GM23338 (cell line): ENCODE data around the gene DIO2.

Source experiments
- EZH2 ChIP-seq: fragments of 200-600 bp; sonication (generic); IDR thresholded peaks from one replicate; pipeline ENCODE4 v1.8.0; 2017; ENCODE audit warnings: antibody characterized with exemption, mild to moderate bottlenecking, low read depth; ENCODE audit not compliant: unreplicated experiment
- POLR2AphosphoS5 ChIP-seq: IDR thresholded peaks from 2 replicates; pipeline ENCODE4 v1.6.1; 2016; ENCODE audit warnings: antibody characterized with exemption, low read depth
- REST ChIP-seq: IDR thresholded peaks from one replicate; pipeline ENCODE4 v1.6.1; 2018; ENCODE audit warnings: antibody characterized with exemption; ENCODE audit not compliant: unreplicated experiment
- TF ChIP-seq, protein P1 (sequence below), 2 experiments: fragments of 200-600 bp in 1 of 2; sonication (generic) in 1 of 2; conservative IDR thresholded peaks; 2 replicates each; pipeline versions ENCODE4 v1.5.1 to v1.6.1; 2016 to 2017; ENCODE audit warnings: antibody characterized with exemption in 2 of 2, low read depth in 2 of 2, mild to moderate bottlenecking in 2 of 2, moderate library complexity in 1 of 2

DNA sequence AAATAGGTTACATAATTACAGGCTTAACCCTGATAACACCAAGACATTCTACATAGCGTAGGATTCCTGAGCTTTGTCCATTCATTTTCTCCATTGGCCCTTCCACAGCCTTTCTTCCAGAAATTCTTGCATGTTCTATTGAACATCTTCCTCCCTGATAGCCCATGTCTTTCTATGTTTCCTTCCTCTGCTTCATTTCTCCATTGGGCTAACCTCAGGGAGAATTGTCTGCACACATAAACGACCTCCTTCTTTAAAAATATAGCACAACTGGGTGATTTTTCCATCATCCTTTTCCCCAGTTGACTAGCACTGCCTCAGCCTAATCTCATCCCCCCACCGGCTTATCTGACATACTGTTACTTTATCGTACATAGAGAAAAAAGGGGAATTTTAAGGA is 11.2 kb downstream of the DIO2 start:
- TF ChIP-seq, protein P1, sequence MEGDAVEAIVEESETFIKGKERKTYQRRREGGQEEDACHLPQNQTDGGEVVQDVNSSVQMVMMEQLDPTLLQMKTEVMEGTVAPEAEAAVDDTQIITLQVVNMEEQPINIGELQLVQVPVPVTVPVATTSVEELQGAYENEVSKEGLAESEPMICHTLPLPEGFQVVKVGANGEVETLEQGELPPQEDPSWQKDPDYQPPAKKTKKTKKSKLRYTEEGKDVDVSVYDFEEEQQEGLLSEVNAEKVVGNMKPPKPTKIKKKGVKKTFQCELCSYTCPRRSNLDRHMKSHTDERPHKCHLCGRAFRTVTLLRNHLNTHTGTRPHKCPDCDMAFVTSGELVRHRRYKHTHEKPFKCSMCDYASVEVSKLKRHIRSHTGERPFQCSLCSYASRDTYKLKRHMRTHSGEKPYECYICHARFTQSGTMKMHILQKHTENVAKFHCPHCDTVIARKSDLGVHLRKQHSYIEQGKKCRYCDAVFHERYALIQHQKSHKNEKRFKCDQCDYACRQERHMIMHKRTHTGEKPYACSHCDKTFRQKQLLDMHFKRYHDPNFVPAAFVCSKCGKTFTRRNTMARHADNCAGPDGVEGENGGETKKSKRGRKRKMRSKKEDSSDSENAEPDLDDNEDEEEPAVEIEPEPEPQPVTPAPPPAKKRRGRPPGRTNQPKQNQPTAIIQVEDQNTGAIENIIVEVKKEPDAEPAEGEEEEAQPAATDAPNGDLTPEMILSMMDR (conservative IDR thresholded peaks at IDR 0.05; ENCODE audit: low read depth in 2 of 2): no peak
- TF ChIP-seq POLR2AphosphoS5 (no peak), EZH2 (no peak), REST (no peak)
